Mucosa of descending colon (tissue), 3 donors: ENCODE data around the gene PTCD3. TPM values are rescaled to one million over a fixed set of nuclear protein-coding genes. Genes with fewer than 3 reads are reported as not detected.

ENCODE experiments used
- ATAC-seq: fragments of 200-7000 bp; cut with Tn5 transposase; one replicate; pipeline ENCODE4 v1.9.1; 2020; ENCODE audit warnings: mild to moderate bottlenecking, moderate library complexity
- DNase-seq, 3 donors: peaks; one replicate each; pipeline ENCODE4 v3.0.0-alpha.2; 2020
- H3K36me3 ChIP-seq: fragments of 200-600 bp; one replicate; pipeline ENCODE4 v1.8.0; 2021; ENCODE audit warnings: low read depth, mild to moderate bottlenecking
- H3K4me1 ChIP-seq: fragments of 200-600 bp; one replicate; pipeline ENCODE4 v1.8.0; 2021; ENCODE audit warnings: low read depth, mild to moderate bottlenecking
- H3K4me3 ChIP-seq: fragments of 200-600 bp; one replicate; pipeline ENCODE4 v1.8.0; 2021; ENCODE audit warnings: mild to moderate bottlenecking
- H3K9me3 ChIP-seq: fragments of 200-600 bp; one replicate; pipeline ENCODE4 v1.8.0; 2021; ENCODE audit warnings: mild to moderate bottlenecking
- intact Hi-C, 2 donors: fragments of 100-400 bp; cut with DNase I in 1 of 2; cut with micrococcal nuclease in 1 of 2; formaldehyde crosslinking; loops; one replicate each; pipeline versions ENCODE4 v1.11.0 to v1.11.1; 2022; cut with DNase I, micrococcal nuclease
- total RNA-seq, 3 donors: library from RNA; stranded (reverse); fragmentation: NEBNext Ultra II Directional in 2 of 3; extraction: Animal tissue kit (Norgen Biotek cat#: 25700) in 2 of 3; gene quantifications; one replicate each; pipeline versions ENCODE4 v1.2.1 to v1.2.4, GENCODE V29; 2021 to 2023
- TF ChIP-seq, protein P1 (sequence below): fragments of 200-600 bp; IDR thresholded peaks from one replicate; pipeline ENCODE4 v1.8.0; 2022; ENCODE audit warnings: antibody characterized with exemption, mild to moderate bottlenecking
- donor health status: DM: no; HTN: no; CAD: no; lungs with moderate emphysema.
- donor health status: DM: no; HTN: no; CAD: no.
- donor health status: DM: no; HTN: yes; CAD: no.

PTCD3 gene
- total RNA-seq, 3 donors from 2014 or later: 89.3 to 90.5 (median 90.4) TPM

DNA sequence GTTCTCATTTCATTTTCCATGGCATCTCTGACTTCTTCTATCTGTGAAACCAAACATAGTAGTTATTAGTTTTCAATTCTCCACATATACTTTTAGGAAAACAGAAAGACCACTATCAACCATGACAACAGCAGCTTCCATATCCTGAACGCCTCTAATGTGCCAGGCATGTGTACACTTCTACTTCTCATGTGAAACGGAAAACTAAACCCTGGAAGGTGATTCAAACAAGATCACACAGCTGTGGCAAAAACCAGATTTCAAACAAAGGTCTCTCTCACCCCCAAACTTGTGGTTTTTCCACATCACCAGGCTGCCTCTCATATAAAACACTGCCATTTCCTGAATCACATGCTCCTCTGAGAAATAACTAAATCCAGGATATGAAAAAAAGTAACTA is 41.8 kb downstream of the PTCD3 start:
- intact Hi-C loops: no loop called here
- no peak overlapping the region for H3K4me3 ChIP-seq
- peaks cover 15% of the 10 kb centered on the region for H3K36me3 ChIP-seq
- no peak for DNase-seq
- TF ChIP-seq, protein P1, sequence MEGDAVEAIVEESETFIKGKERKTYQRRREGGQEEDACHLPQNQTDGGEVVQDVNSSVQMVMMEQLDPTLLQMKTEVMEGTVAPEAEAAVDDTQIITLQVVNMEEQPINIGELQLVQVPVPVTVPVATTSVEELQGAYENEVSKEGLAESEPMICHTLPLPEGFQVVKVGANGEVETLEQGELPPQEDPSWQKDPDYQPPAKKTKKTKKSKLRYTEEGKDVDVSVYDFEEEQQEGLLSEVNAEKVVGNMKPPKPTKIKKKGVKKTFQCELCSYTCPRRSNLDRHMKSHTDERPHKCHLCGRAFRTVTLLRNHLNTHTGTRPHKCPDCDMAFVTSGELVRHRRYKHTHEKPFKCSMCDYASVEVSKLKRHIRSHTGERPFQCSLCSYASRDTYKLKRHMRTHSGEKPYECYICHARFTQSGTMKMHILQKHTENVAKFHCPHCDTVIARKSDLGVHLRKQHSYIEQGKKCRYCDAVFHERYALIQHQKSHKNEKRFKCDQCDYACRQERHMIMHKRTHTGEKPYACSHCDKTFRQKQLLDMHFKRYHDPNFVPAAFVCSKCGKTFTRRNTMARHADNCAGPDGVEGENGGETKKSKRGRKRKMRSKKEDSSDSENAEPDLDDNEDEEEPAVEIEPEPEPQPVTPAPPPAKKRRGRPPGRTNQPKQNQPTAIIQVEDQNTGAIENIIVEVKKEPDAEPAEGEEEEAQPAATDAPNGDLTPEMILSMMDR: no peak
- no peaks in the 10 kb centered on the region for H3K9me3 ChIP-seq
- H3K4me1 ChIP-seq: no peaks in the 10 kb centered on the region
- no peak for ATAC-seq

- H3K4me1 ChIP-seq: no peaks in the 10 kb centered on the region
- DNase-seq: no peak
- H3K9me3 ChIP-seq: no peaks in the 10 kb centered on the region
- intact Hi-C loops: no loop called here
- no peak for ATAC-seq
- no peak overlapping the region for H3K4me3 ChIP-seq
- TF ChIP-seq, protein P1: no peak
- H3K36me3 ChIP-seq: peaks cover 15% of the 10 kb centered on the region
Observed at GRCh38 chr2:86150502-86150901, 44.5 kb downstream of the PTCD3 start.

- TF ChIP-seq, protein P1: no peak
- H3K9me3 ChIP-seq: no peaks in the 10 kb centered on the region
- peak; percentile 68 for ATAC-seq
- no peaks in the 10 kb centered on the region for H3K4me1 ChIP-seq
- intact Hi-C loops: no loop called here
- no peak overlapping the region for H3K4me3 ChIP-seq
- peaks cover 7% of the 10 kb centered on the region for H3K36me3 ChIP-seq
- DNase-seq: no peak
Observed at GRCh38 chr2:86157009-86157556, 51.0 kb downstream of the PTCD3 start.

DNA sequence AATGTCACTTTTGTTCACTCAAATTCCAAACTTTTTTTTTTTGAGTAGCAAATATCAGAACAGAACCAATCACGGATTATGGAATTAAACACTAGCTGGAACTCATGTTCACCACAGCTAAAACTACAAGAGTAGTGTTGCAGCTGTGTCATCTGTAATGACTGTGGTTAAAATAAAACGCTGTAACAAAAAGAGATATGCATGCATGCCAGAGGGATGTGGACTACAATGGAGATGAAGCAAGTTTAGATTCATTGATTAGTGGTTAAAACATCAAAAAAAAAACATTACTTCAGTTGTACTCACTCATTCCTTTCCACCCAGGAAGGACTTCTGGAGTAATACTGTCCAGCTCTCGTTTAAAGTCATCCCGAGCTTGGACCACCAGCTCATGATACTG is 52.3 kb downstream of the PTCD3 start:
- intact Hi-C loops: no loop called here
- ATAC-seq (no peak), DNase-seq (no peak)
- TF ChIP-seq, protein P1: no peak
- H3K4me3 ChIP-seq: no peak overlapping the region
- no peaks in the 10 kb centered on the region for H3K9me3 ChIP-seq
- H3K36me3 ChIP-seq: peaks cover 11% of the 10 kb centered on the region
- no peaks in the 10 kb centered on the region for H3K4me1 ChIP-seq

- intact Hi-C loops: no loop called here
- H3K36me3 ChIP-seq: peaks cover 13% of the 10 kb centered on the region
- no peak for DNase-seq
Observed at GRCh38 chr2:86160156-86160952, 54.3 kb downstream of the PTCD3 start.

More at GRCh38 chr2:86160156-86160952, 54.3 kb downstream of the PTCD3 start:
- Histone ChIP-seq H3K4me3 (no peak overlapping the region), H3K9me3 (no peaks in the 10 kb centered on the region), H3K4me1 (no peaks in the 10 kb centered on the region)
- ATAC-seq: no peak
- TF ChIP-seq, protein P1: no peak
